Stimulated activated CD4-positive, alpha-beta T cell treated with anti-CD3 and anti-CD28 coated beads, Interleukin-4, amount 100 ng/mL, for 4 hours (primary cell): ENCODE measurements around the gene VEGFC.

ENCODE experiments used
- DNase-seq, 2 experiments: peaks; one replicate each; pipeline ENCODE4 v3.0.0-alpha.2; 2020

VEGFC gene

DNA sequence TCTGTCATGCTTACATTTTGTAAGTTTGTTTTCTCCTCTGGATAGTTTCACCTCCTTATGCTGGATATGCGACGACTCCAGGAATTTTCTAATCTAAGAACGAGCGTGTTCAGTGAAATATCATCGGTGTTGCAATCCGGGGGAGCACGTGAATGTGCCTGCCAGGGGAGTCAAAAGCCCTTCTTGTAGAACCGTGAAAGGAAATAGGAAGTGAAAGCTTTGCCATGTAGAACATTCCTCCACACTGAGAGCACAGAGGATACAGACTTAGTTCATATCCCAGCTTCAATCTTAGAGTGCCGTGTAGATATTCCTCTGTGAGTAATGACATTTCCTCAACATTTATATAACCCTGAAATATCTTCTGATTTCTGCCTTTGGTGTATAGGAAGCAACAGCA, 121.2 kb downstream of the VEGFC start:
- no peak for DNase-seq

DNA sequence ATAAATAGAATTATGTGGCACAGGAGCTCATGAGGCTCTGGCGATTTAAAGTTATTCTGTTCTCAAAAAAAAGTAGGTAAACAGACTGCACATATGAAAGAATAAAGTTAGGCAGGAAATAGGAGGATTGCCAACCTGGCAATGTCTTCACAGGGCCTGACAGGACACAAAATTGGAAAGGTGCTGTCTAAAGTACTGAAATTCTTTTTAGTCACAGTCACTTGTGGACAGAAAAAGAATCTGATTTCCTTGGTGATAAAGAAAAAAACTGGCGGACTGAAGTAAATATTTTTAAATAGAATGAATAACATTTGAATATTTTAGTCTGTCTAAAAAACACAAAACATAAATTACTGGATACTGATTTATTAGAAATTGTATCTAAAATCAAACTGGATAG, 124.4 kb downstream of the VEGFC start:
- DNase-seq, result no peak

DNA sequence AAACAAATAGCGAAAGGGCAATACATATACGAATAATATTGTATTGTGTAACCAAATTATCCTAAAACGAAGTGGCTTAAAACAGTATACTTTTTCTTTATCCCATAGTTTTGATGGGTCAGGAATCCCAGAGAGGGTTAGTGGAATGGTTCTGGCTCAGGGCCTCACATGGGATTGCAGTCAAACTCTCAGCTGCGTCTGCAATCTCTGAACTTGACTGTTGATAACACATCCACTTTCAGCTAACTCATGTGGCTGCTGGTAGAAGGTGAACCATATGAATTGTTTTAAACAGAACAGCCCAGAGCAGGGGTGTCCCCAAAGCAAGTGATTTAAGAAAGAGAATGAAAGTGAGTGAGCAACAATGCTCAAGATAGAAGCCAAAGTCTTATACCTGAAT, 127.8 kb downstream of the VEGFC start:
- DNase-seq, result no peak

DNA sequence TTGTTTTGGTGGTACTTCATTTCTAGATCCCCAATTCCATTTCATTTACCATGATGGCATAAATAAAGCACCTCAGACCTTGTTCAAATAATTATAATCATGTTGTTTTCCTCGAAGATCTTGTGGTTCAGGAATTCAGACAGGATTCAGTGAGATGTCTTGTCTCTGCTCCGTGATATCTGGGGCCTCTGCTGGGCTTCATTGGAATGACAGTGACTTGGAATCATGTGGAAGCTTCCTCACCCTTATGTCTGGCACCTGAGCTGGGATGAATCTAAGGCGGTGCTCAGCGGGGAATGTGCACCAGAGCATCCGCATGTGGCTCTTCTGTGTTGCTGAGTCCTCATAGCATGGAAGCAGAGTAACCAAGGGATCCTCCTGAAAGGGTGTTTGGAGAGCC, 132.2 kb downstream of the VEGFC start:
- DNase-seq, result no peak

DNA sequence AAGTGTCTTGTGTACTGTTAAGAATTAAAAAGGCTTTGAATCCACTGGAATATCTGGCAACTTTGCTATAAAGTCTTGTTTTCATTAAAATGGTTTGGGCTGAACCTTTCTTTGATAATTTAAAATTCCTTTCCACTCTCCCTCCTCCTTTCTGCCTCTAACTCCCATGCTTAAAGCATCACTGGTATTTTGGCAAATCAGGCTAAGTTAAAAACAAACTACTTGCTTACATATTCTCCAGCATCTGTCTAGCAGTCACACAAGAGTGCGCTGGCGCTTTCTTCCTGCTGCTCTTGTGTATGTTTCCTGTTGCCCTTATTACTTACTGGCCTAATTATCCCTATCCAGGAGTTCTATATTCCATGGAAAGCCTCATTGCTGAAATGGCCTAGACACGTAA, 136.6 kb downstream of the VEGFC start:
- no peak for DNase-seq

DNA sequence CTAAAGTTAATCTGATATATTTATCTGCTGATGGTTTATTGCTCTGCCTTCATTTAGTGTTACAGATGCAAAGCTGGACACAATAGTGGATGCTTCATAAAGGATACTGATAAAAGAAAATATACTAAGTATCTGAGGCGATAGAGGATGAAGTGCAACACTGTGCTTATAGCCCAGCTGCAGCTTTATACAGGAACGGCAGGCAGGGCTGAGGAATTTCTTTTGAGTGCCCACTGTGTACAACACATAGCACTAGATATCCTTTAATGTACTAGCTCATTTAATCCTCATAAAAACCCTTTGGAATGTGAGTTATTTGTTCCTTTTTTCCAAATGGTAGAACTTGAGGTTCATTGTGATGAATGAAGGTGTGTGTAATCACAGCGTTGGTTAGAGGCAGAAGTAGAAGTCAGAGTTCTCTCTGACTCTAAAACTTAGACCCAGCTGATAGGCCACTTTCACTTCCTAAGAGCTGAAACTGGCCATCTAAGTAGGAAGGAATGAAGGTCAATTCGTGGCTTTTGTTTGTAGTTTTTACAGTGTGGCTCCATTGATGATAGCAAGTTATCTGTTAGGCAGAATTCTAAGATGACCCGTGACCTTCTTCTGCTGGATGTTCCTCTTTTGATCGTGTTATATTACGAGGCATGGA, 138.0 kb downstream of the VEGFC start:
- no peak for DNase-seq

DNA sequence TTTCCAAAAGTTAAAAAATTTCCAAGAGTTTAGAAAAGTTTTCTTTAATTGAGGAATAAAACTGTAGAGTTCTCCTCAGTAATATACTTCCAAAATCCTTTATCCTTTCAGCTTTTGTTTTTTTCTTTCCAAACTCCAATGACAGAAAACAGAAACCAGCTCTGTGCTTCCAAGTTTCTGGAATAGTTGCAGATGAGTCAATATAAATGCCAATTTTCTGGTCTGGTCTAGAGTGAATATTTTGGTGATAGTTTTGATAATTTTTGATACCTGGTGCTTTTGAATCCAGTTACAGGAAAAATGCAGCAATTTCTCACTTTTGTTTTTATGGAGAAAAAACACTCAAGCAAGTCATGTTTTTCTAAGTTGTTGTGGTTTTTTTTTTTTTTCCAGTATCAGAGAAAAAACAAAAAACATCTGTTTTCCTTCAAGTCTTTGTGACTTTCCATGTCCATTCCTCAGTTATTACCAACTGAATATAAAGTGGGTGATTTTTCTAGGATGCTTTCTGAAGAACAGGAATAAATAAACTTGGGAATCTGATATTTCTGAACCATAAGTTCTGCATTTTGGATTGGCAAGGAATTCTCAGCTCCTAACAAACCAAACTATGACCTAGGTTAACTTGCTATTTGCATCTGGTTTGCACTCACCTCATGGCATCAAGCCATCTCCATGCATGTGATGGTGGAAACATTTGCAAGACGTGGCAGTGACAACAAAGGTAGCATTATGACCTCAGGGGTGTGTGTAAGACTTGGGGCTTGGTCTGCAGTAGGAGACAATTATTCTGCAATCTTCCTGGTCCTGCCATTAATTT, 139.1 kb downstream of the VEGFC start:
- no peak for DNase-seq

DNA sequence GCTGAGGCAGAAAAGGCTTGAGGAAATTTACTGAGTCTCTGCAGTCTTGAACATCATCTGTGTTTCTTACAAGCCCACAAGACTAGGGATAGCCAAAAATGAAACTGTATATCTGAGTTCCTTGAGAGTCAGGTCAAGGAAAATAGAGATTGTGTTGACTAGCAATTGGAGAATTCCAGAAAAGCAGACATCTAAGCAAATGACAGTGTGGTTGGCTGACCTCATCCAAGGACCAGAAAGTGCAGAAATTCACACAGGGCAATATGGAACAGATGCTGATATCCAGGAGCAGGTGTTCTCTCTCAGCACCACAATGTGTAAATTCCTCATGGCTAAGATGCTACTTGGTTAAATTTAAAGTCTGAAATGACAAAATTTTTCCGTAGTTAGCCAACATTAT, 146.4 kb downstream of the VEGFC start:
- no peak for DNase-seq

DNA sequence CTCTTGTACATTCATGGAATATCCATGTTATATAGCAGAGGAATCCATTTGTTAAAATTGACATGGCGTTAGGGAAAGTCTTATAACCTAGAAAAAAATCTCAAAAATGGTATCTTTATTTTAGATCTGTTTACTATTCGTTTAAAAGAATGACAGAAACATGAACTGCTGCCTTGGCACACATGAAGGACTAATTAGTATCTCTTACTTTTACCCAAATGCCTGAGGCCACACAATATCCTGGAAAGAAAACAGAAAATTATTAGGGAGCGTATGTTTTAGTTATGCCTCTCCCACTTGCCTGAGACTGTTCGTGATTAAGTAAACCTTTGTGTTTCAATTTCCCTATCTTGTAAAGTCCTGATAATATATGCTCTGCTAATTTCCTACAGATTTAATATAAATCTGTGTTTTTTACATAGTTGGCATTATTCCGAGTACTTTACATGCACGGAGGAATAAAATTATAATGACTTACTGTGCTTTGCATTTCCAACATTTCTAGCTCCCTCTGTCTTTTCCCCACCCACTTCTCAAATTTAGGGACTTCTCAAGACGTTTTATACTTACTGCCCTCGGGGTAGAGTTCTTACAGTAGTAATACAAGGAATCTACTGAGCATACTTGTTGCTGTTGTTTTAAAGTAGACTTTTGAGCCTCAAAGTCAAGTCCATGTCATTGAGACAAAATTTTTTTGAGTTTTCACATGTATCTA, 147.3 kb downstream of the VEGFC start:
- DNase-seq, result no peak

DNA sequence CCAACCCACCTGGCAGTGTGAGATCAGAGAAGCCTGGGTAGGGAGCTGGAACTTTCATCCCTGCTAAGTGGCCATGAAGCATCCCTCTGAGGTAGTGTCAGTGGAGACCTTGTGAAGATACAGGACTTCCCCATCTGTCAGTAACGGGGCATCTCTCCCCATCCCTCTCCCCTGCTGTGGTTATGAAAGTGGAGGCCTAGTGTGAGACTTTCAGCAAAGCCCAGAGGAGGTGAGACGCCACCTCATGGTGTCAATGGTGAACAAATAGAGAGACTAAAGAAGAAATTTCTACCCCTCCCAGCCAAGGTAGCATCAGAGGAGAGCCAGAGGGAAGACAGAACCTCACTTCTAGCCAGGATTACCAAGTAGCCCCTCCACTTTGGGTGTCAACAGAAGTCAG, 150.2 kb downstream of the VEGFC start:
- no peak for DNase-seq

DNA sequence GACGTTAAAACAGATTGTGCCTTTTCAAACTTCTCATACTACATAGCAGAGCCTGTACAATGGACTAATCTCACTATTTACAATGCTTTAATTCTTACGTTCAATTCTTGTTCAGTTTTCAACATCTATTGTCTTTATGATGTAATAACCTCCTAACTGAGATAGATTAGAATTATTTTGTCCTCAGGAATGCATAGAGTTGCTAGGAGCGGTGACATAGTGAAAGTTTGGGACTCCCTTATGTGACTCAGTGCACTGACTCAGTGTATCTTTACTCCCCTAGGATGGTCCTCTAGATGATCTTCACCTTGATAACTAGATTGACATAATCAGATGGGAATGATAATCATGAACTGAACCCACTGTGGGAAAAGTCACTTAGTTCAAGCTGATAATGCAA, 151.5 kb downstream of the VEGFC start:
- DNase-seq, result no peak

DNA sequence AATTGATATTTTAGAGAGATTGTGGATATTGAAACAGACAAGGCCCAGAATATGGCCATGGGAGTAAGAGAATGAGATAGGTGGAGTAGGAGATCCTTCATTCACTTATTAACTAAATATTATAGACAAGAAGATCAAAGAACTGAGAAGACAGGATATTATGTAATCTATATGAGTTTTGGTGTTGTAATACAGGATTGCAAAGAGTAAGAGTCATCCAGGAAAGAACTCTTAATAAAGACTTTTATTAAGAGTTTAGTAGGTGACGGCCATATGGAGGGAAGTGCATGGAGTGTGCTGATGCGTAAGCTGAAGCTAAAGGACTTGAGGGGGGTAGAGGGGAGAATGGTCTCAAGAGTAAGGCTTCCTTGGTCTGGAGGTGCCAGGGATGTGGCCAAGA, 153.7 kb downstream of the VEGFC start:
- DNase-seq, result no peak

DNA sequence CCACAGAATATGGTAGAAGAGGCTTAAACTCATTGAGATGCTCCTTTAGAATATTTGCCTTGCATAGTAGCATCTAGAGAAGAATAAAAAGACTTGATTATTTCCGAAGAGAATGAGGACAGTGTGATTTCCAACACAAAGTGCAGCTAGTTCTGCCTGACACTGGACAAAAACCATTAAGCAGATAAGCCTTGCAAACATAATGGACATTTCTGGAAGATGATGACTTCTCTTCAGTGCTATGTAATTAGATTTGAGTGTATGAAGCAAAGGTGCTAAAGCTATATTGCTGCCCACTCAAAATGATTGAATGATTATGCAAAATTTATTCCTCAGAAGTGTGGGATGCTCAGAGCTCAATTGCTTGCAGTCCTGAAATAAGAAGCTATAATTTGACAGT, 156.4 kb downstream of the VEGFC start:
- no peak for DNase-seq

DNA sequence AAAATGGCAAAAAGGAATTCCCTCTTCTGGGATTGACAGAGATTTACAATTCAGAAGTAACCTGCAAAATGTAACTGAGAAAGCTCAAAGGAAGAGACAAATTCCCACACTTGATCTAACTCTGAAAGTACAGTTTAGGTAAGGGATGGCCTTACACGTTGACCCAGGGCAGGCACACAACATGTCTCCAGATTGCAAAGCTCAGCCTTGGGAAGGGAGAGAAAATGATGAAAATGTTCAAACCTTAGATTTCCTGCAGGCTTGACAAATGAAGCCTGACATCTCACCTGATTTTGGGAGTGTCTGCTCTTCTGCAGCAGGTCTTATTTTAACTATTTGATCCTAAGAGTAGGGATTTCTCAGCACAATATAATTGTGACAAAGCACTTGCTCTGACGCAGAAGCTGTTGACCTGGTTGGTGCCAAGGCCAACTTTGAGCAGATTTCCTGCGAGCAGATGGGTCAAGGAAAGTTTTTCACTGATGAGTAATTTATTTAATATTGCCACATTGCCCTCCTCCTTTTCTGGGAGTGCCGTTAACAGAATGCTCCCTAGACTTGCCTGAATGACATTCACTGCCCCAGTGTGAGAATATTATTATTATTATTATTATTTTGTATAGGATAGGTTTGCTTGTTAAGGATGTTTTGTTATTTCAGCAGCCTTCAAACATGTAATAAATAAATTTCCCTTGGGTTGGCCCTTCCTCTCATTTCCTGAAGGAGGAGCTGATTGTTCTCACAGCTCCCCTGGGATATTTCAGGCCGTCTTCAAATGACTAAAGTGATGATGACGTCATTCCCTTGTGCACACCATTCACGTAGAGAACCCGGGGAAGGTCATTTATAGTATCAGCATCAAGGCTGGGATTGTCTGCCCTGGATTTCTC, 157.1 kb downstream of the VEGFC start:
- no peak for DNase-seq
